SW 1271 (cell line): ENCODE data around the gene HDAC7.
A peak's percentile ranks its signal among the peaks of the same experiment; 100 is the strongest.
"Not testable (repeated sequence)": the region's sequence is repeated elsewhere in the genome, so short reads cannot be mapped to it uniquely, and the experiment has no call there.

ENCODE experiments used
- DNase-seq, 2 experiments: peaks; one replicate each; lab custom pipeline; 2025; lab: John Stamatoyannopoulos, UW

The HDAC7 gene

GRCh38 chr12:47849261-47849660 lies 29.6 kb upstream of the HDAC7 start:
- DNase-seq = no peak

GRCh38 chr12:47848853-47849252 lies 29.1 kb upstream of the HDAC7 start:
- DNase-seq = no peak

DNA sequence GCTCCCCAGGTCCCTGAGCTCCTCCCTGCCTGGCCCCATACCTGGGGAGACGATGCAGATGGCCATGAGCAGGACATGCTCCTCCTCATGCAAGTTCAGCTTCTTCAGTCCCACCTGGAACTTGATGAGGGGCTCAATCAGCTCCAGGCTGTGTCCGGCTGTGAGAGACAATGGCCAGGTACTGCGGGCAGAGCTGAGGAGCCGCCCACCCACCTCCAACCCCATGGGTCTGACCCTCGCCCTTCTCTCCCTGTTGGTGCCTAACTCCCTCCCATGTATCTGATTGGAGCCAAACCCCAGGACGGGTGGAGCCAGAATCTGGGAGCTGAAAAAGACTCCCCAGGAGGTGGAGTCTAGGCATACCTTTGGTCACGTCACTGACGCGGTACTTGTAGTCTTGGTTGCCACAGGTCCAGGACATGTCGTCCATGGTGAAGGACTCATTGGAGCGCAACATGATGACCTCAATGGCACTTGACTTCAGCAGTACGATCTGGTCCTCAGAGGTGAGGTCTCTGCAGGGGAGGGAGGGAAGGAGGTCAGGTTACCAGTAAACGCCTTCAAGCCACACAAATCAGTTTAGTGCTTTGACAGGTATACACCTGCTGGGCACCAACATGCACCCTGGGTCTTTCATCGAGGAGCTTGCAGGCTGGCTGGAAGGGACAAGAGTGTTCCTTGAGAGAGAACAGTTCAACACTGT lies 26.7 kb upstream of the HDAC7 start:
- no peak for DNase-seq

DNA sequence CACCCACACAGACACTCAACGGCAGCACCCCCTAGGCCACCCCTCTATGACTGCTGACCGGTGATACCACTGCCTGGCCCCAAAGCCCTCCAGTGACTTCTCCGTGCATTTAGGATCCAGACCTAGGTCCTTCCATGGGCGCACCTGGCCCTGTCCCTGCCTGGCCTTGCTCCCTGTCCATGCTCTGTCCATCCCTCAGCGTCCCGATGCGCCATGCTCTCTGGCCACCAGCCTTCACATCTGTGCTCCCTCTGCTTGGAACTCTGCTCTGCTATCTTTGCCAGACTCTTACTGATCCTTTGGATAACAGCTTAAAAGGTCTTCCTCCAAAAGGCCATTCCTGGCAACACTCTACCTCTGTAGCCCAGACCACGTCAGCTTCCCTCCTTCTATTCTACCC lies 25.4 kb upstream of the HDAC7 start:
- DNase-seq = no peak

DNA sequence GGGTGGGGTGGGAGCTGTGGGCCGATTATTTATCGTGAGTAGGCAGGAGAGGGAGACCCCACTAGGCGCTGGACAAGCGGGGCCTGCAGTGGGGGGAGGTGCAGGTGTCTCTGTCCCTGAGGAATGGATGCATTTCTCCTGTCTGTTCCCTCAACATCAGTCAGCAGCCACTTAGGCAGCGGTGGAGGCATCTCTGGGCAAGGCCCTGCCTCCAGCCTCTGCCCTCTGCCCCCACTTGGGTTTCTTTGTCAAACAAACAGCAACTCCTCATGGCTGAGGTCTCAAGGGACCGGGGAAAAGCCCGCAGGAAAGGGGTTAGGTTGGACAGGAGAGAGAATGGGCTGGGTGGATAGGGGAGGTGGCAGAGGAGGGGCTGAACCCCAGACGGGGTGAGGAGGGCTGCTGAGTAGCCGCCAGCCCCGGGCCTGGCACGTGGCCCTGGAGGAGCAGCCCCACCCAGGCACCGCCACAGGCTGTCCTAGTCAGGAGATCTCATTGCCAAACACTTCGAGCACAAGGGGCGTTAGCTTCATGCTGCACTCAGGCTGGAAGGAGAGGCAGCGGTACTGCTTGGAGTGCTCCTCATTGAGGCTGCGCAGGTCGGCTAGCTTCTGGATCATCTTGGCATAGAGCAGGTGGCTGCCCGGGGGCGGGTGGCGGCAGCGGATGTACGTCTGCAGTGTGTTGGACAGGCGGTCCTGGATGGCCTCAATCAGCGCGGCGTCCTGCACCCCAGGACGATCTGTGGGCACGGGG lies 24.7 kb upstream of the HDAC7 start:
- no peak for DNase-seq

DNA sequence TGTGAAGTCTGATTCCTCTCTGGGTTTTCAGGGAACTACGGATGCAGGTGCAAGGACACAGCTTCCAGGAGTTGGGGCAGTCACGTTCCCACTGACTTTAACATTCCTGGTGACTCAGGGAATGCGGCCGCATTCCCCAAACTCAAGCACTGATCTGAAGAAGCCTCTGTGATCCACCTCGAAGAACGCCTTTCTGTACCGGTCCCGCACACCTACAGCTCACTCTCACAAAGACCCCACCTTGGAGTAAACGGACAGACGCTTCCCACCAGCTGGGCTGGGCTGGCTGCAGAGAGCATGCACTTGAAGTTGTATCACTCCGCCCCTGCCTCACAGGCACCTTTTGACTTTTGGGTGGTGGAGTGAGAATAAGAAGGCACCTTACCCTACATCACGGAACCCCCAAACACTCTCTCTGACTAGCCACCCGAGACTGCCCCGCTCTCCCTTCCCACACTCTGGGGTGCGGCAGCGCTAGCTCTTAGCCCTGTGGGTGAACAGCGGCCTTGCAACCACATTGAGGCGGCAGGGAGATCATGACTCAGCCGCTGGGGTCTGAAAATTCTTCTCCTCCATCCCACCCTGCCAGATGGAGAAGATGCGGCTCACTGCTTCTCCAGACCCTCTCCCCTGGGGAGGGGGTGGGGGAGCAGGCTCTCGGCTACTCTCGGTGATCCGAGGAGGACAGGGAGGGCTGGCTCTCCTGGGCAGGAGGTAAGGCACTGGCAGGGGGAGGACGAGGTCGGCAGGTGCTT lies 23.7 kb upstream of the HDAC7 start:
- no peak for DNase-seq

DNA sequence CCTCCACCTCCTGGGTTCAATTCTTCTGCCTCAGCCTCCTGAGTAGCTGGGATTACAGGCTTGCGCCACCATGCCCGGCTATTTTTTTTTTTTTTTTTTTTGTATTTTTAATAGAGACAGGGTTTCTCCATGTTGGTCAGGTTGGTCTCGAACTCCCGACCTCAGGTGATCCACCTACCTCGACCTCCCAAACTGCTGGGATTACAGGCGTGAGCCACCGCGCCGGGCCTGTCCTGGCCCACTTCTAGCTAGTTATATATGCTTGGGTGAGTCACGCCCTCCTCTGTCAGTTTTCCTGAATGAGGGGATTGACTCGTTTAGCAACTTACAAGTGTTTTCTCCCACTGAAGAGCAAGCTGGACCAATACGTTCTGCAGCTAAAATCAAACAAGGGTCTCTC lies 22.8 kb upstream of the HDAC7 start:
- DNase-seq = not testable (repeated sequence)

GRCh38 chr12:47841910-47842309 lies 22.2 kb upstream of the HDAC7 start:
- DNase-seq = no peak

GRCh38 chr12:47841501-47841900 lies 21.8 kb upstream of the HDAC7 start:
- no peak for DNase-seq

- DNase-seq = no peak
Observed at GRCh38 chr12:47840571-47840970, 20.9 kb upstream of the HDAC7 start.

DNA sequence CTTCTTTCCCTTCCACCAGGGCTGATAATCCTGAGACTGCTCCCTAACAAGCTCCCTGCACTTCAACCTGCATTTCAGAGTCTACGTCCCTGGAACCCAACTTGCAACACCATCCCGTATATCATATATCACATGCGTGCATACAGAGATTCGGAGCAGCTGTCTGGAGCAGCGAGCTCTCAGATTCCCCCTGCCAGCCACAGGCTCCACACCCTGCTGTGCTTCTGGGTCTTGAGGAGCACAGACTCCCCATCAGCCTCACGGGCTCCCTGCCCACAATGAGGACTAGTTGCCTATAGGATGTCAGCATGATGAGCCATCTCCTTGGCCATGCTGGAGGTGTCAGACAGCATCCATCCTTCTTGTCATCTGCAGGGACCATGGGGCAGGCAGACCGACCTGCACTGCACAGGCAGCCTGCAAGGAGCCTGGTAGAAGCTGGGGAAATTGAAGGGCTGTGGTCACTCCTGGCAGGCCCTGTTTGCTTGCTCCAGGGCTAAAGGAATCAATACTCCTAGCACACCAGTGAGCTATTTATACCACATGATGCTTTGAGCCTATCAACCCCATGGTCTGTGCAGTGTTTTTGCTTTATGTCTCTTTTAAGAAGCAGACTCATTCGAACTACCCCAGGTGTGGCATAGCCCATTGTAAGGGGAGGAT lies 19.6 kb upstream of the HDAC7 start:
- DNase-seq = no peak

DNA sequence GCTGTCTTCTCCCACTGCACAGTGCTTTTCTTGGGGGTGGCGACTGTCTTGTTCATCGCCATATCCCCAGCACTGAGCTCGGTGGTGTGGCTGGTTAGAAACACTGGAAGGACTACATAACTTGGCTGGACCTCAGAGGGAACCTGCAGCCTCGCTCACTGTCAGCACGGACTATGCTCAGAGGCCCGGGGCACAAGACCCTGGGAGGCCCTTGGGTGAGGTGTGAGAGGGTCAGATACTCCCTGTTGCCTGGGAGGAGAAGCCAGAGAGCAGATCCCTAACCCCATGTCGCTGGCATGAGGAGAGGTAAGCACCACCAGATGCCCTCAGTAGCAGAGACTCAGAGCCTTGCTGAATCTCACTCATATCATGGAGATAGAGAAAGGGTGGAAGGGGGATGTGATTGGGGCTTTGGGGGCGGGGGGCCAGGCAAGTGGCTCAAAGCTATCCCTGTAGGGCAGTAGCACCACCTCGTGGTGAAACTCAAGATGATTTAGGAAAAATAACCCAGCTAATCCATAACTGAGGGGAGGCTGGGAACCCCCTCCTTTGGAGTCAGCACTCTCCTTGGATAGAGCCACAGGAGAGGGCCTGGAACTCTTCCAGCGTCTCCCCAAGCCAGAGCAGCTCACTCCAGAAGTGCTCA lies 18.7 kb upstream of the HDAC7 start:
- DNase-seq = peak in 1 of 2 experiments; percentile 27

DNA sequence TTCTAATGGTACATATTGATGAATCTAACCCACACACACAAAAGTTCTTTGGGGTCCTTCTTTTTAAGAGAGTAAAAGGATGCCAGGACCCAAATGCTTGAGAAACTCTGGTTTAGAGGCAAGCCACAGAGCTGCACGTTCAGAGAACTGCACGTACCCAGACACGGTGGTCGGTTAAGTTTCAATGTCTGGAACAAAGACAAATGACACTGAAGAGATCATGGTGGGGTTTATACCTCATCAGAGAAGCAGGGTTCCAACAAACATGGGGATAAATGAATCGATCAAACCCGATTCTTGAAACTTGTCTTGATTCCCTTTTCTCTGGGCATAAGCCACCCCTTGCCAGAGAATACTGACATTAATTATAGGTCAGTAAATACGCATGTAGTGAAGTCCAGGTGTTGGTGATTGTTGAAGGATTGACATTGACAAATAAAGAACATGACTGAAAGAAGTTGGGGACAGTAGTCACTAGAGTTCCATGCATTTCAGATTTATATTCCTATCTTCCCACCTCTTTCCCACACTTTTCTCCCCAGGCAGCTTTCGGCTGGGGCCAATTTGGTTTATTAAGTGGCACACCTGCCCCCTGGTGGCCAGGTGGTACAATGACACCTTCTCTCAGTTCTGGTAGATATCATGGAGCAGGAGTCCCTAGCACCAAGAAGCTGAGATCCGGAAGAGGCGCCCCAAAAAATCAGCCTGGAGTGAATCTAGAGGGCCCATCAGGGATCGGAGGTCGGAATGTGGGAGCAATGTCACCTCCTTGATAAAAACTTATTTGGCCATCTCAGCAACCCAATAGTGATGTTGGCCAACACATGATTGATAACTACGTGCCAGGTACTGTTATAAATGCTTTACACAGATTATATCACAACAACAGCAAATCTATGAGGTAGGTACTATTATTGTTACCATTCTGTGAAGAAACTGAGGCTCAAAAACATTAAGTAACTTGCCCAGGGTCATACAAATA lies 17.8 kb upstream of the HDAC7 start:
- DNase-seq = peak; percentile 38 to 61

GRCh38 chr12:47835831-47836155 lies 16.1 kb upstream of the HDAC7 start:
- no peak for DNase-seq

DNA sequence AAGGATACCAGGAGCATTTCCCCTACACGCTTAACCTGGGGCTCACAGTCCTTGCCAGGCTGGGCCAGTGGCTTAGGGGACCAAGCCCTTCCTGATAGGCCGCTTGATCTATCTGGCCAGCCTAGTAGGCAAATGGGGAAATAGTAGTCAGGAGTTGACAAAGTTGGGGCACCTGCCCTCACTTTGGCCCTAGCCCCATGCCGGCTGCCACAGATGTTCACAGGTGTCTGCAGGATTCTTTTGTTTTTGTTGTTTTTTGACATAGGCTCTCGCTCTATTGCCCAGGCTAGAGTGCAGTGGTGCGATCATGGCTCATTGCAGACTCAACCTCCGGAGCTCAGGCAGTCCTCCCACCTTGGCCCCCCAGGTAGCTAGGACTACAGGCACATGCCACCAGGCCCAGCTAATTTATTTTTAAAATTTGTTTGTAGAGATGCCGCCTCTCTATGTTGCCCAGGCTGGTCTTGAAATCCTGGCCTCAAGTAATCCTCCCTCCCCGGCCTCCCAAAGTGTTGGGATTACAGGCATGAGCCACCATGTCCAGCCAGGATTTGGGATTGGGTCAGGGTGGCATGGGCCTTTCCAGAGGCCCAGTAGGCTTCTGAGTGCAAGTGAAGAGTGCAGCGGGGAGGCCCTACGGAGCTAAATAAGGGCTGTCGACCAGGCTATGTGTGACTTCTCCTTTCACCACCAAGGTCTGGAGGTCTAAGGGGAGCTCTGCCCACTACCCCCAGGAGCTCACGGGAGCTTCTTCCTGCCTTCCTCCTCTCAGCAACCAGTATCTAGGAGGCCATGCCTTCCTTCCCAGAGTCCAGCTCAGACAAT lies 15.5 kb upstream of the HDAC7 start:
- no peak for DNase-seq

DNA sequence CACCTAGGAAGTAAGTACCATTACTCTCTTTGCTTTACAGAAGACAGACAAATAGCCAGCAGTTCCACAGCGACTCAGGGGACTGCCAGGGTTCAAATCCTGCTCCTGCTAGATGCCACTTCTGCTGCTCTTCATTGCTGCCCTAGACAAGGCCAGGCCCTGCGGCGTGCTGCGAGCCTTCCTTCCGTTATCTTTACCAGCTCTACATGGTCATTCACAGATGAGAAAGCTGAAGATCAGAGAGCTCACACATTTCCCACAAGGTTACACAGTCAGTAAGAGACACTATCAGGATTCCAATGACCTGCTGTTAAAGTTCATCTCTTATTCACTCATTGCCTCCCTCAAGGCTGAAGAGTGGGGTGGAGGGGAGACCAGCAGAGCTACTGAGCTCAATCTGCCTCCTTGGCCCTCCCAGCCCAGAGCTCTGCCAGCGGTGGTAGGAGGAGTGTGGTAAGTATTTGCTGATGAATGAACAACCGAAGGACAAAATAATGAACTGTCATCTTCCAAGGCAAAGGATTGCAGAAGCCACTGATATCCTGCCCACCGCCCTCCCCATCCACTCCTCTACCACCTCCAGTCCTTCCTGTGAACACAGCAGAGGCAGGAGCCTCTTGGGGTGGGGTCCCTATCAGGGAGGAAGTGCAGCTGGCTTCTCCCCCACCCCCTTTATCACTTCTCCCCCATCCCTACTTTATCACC lies 14.6 kb upstream of the HDAC7 start:
- no peak for DNase-seq

DNA sequence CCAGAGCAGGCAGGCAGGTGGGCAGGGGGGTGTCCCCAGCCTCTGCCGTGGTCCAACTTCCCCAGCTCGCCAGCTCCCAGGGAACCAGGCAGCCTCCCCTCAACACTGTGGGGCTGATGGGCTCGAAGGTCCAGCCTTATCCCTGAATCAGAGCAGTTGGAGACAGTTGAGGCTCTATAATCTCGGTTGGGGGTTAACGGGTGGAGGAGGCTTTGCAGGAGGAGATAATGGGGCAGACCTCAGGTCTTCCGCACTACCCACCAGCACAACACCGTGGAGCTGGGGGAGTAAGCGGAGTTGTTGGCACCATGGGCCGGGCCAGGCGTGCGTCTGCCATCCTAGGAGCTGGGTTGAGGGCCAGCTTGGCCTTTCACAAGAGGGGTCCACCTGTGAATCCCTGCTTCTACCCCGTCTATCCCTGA lies 13.9 kb upstream of the HDAC7 start:
- no peak for DNase-seq

DNA sequence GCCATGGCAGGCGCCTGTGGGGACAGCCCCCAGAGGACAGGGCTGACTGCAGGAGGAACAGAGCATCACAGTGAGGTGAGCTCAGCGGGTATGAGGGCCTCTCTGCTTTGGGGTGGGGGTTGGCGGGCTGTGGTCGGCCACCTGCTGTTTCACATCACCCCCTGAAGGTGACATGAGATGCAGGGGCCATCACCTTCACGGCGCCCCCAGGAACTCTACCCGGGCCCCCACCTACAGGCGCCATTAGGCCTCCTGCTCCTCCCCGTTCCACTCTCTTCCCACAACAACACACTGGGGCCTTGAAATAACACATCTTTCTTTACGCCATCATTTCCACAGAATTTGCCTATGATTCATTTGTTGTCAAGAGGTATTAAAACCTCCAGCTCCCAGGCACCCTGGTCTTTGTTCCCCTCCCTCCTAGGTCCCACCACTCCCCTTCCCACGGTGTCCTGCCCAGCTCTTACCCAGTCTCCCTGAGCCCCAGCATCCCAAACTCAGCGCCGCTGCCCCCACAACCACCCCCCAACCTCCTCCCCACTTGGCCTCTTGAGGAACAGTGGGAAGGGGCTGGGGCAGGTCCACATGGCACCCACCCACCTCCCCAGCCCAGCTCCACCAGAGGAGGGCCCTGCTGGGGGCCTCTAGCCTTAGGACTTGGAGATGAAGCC lies 12.7 kb upstream of the HDAC7 start:
- no peak for DNase-seq

- no peak for DNase-seq
Observed at GRCh38 chr12:47829584-47829983, 9.9 kb upstream of the HDAC7 start.
